NOMO-1 treated with dmso at 0.1 percent for 144 hours (cell line): ENCODE data around the gene LHPP.

Source experiments
- DNase-seq: peaks from one replicate; lab custom pipeline; 2025; ENCODE audit not compliant: unreplicated experiment; lab: John Stamatoyannopoulos, UW

The LHPP gene

GRCh38 chr10:124520558-124521428 is 59.2 kb downstream of the LHPP start:
- DNase-seq = no peak

- DNase-seq = no peak
Observed at GRCh38 chr10:124521429-124521871, 59.8 kb downstream of the LHPP start.

- no peak for DNase-seq
Observed at GRCh38 chr10:124522131-124522932, 60.7 kb downstream of the LHPP start.

GRCh38 chr10:124522933-124523871 is 61.6 kb downstream of the LHPP start:
- DNase-seq = peak; percentile 65

- no peak for DNase-seq
Observed at GRCh38 chr10:124523901-124524300, 62.3 kb downstream of the LHPP start.

- no peak for DNase-seq
Observed at GRCh38 chr10:124524991-124525653, 63.5 kb downstream of the LHPP start.

GRCh38 chr10:124525751-124526600 is 64.4 kb downstream of the LHPP start:
- no peak for DNase-seq

- no peak for DNase-seq
Observed at GRCh38 chr10:124526621-124527267, 65.1 kb downstream of the LHPP start.

- no peak for DNase-seq
Observed at GRCh38 chr10:124527874-124528395, 66.3 kb downstream of the LHPP start.

- no peak for DNase-seq
Observed at GRCh38 chr10:124529661-124530214, 68.1 kb downstream of the LHPP start.

- peak; percentile 62 for DNase-seq
Observed at GRCh38 chr10:124530215-124530665, 68.6 kb downstream of the LHPP start.

- DNase-seq = no peak
Observed at GRCh38 chr10:124530816-124531215, 69.2 kb downstream of the LHPP start.

GRCh38 chr10:124532106-124532641 is 70.6 kb downstream of the LHPP start:
- DNase-seq = no peak

GRCh38 chr10:124532788-124533187 is 71.2 kb downstream of the LHPP start:
- no peak for DNase-seq

GRCh38 chr10:124533266-124533665 is 71.6 kb downstream of the LHPP start:
- DNase-seq = no peak

GRCh38 chr10:124534231-124534798 is 72.7 kb downstream of the LHPP start:
- DNase-seq = peak; percentile 68

GRCh38 chr10:124534826-124535601 is 73.4 kb downstream of the LHPP start:
- peak; percentile 7 for DNase-seq
